PC-9 (cell line): ENCODE data around the gene PKLR. TPM values are rescaled to one million over a fixed set of nuclear protein-coding genes. Genes with fewer than 3 reads are reported as not detected.

ENCODE experiments used
- BruUV-seq: library from RNA; stranded (reverse); fragments of 400-500 nt; replicated peaks from 2 replicates; lab custom pipeline; 2021; lab: Mats Ljungman, UMichigan
- CTCF ChIA-PET: fragments of 300-600 bp; sonication (Branson Sonifier 250); formaldehyde crosslinking; loops from one replicate; lab custom pipeline; 2022; ENCODE audit warnings: antibody characterized with exemption; lab: Charles Lee
- POLR2A ChIA-PET: fragments of 300-600 bp; sonication (Branson Sonifier 250); formaldehyde crosslinking; loops from one replicate; lab custom pipeline; 2022; ENCODE audit warnings: antibody characterized with exemption; ENCODE audit not compliant: unreplicated experiment; lab: Charles Lee
- DNase-seq, 2 experiments: peaks; one replicate each; pipeline versions ENCODE4 v3.0.0 to v3.0.0-alpha.2; 2015 to 2022; ENCODE audit warnings: mixed read lengths in 1 of 2
- H2AFZ ChIP-seq: fragments of 200-600 bp; sonication (generic); 2 replicates; pipeline ENCODE4 v1.8.1; 2017; ENCODE audit warnings: antibody characterized with exemption
- H3F3A ChIP-seq: fragments of 200-600 bp; sonication (generic); 2 replicates; pipeline ENCODE4 v1.8.1; 2017; ENCODE audit warnings: antibody characterized with exemption, mild to moderate bottlenecking, low read depth; ENCODE audit not compliant: insufficient read depth
- H3K27ac ChIP-seq: fragments of 200-600 bp; sonication (generic); 2 replicates; pipeline ENCODE4 v1.6.1; 2016; ENCODE audit warnings: mixed run types
- H3K27me3 ChIP-seq: fragments of 200-600 bp; sonication (generic); 2 replicates; pipeline ENCODE4 v1.6.1; 2016; ENCODE audit warnings: low read depth, mixed run types; ENCODE audit not compliant: insufficient read depth
- H3K36me3 ChIP-seq: fragments of 200-600 bp; sonication (generic); 2 replicates; pipeline ENCODE4 v1.6.1; 2016; ENCODE audit warnings: low read depth, mixed run types
- H3K4me1 ChIP-seq: fragments of 200-600 bp; sonication (generic); replicated peaks from 2 replicates; pipeline ENCODE4 v1.6.1; 2016; ENCODE audit warnings: mixed run types; ENCODE audit not compliant: insufficient read depth
- H3K4me2 ChIP-seq: fragments of 200-600 bp; sonication (generic); 2 replicates; pipeline ENCODE4 v1.6.1; 2017; ENCODE audit warnings: mixed run types
- H3K4me3 ChIP-seq: fragments of 200-600 bp; sonication (generic); 2 replicates; pipeline ENCODE4 v1.6.1; 2016; ENCODE audit warnings: mixed run types
- H3K79me2 ChIP-seq: fragments of 200-600 bp; sonication (generic); 2 replicates; pipeline ENCODE4 v1.6.1; 2017; ENCODE audit warnings: low read depth, mixed run types
- H3K9me2 ChIP-seq: fragments of 200-600 bp; sonication (generic); 2 replicates; pipeline ENCODE4 v1.8.1; 2017; ENCODE audit warnings: mild to moderate bottlenecking; ENCODE audit not compliant: insufficient read depth
- H3K9me3 ChIP-seq: fragments of 200-600 bp; sonication (generic); 2 replicates; pipeline ENCODE4 v1.8.1; 2016; ENCODE audit warnings: low read depth; ENCODE audit not compliant: insufficient read depth
- H4K20me1 ChIP-seq: fragments of 200-600 bp; sonication (generic); 2 replicates; pipeline ENCODE4 v1.8.1; 2017; ENCODE audit not compliant: insufficient read depth
- CTCF ChIP-seq: fragments of 200-600 bp; sonication (generic); conservative IDR thresholded peaks from 2 replicates; pipeline ENCODE4 v1.6.1; 2017; ENCODE audit warnings: mixed run types, antibody characterized with exemption, mild to moderate bottlenecking, moderate library complexity
- EZH2 ChIP-seq: fragments of 200-600 bp; sonication (generic); IDR thresholded peaks from 2 replicates; pipeline ENCODE4 v1.8.0; 2017; ENCODE audit warnings: antibody characterized with exemption, low read depth
- intact Hi-C: fragments of 100-400 bp; cut with micrococcal nuclease; formaldehyde crosslinking; loops from one replicate; pipeline ENCODE4 v1.10.0; 2022; ENCODE audit not compliant: unreplicated experiment
- total RNA-seq: library from RNA; stranded (reverse); gene quantifications from 2 replicates; pipeline ENCODE4 v1.2.3, GENCODE V29; 2021

PKLR gene
- total RNA-seq, 1 experiment from 2014 or later: not detected

DNA sequence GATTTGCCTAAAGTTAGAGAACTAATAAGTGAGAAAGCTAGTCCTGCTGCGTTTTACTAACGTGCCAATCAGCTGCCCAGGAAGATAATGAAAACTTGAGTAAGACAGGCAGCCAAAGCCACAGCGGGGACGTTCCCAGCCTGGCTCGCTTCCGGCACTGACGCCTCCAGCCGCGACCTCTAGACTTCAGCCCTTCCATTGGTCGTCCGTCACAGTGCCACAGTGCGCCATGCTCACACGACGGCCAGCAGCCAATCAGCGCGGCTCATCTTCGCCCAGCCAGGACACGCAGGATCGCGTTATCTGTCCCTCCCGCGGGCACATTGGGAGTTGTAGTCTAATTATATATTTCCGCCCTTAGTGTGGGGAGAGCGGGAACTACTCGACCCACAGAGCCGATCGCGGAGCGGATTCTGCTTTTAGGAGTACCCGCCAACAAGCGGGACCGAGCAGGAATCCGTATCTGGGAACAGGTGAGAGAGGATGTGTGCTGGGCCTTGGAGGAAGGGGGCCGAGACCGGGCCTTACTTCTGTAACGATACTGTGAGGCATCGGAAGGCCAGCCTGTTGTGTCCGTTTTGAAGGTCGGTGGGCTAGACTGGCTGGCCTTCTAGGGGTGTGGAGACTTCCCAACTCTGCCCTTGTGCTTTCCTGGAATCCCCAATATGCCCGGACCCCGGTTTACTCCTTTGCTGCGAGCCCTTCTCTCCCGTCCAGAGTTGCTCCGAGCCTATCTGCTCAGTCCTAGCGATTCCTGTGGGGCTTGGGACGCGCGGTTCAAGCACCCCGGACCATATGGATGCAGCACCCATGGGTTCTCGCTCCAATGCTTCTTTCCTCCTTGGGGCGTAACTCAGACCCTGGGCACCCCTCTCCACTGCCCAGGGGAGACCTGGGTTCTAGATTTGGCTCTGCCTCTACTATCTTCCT lies 7.5 kb upstream of the PKLR start, which contains the start of gene FDPS:
Gene FDPS (plus strand): TSS at position 374 of the 930 bp plus-strand sequence. CDS start 924 bp downstream, outside the sequence.
- Histone ChIP-seq H4K20me1 (peaks cover 16% of the 10 kb centered on the region; the same call in 1 of the 2 replicates), H3K36me3 (peaks cover 4% of the 10 kb centered on the region), H2AFZ (peak within 1 kb of the TSS; percentile 73), H3K9me2 (0 out of 2 replicates have a peak, but pooled peaks cover 6% of the 10 kb centered on the region), H3K9me3 (no peaks in the 10 kb centered on the region), H3K27me3 (no peaks in the 10 kb centered on the region), H3K79me2 (peaks cover 44% of the 10 kb centered on the region), H3K4me3 (peak within 1 kb of the TSS; percentile 88), H3F3A (peaks cover 16% of the 10 kb centered on the region), H3K4me1 (peaks cover 26% of the 10 kb centered on the region), H3K27ac (peak within 1 kb of the TSS; percentile 91), H3K4me2 (peak within 1 kb of the TSS; percentile 91)
- CTCF ChIA-PET: interaction anchor here (0.5 kb wide), 1 partner anchor 169 kb away, joined by 3 read pairs; no protein-coding TSS in a partner anchor
- POLR2A ChIA-PET: interaction anchor here (0.5 to 1.4 kb wide), 6 partner anchors 15 to 1037 kb away, joined by 3 to 24 read pairs (median 8); partner anchors contain the start of gene CLK2
- no peak for TF ChIP-seq EZH2
- TF ChIP-seq CTCF: no peak
- DNase-seq: peak; percentile 97
- intact Hi-C loops: loop anchor here (1.0 to 5.0 kb wide), 3 partner anchors 15 to 46 kb away; partner anchors contain the start of genes CLK2 and SCAMP3
- TSS peak; percentile 79 for BruUV-seq

DNA sequence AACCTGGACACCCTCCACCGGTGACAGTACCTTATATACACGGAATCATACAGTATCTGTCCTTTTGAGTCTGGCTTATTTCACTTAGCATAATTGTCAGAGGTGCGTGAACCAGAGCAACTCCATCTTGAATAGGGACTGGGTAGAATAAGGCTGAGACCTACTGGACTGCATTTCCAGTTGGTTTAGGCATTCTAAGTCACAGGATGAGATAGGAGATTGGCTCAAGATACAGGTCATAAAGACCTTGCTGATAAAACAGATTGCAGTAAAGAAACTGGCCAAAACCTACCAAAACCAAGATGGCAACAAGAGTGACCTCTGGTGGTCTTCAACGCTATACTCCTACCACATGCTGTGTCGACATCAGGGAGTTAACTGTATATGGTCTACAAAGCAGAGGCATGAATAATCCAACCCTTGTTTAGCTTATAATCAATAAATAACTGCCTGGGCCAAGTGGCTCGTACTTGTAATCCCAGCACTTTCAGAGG lies 6.1 kb upstream of the PKLR start:
- H4K20me1 ChIP-seq: peaks cover 16% of the 10 kb centered on the region; the same call in 1 of the 2 replicates
- H3K36me3 ChIP-seq: no peaks in the 10 kb centered on the region; the same call in 1 of the 2 replicates
- no peak for DNase-seq
- H3K4me3 ChIP-seq: peak overlapping the region; percentile 88; the same call in 1 of the 2 replicates
- H3K9me2 ChIP-seq: 0 out of 2 replicates have a peak, but pooled peaks cover 6% of the 10 kb centered on the region
- H3K27me3 ChIP-seq: no peaks in the 10 kb centered on the region
- H3K4me2 ChIP-seq: peak overlapping the region; percentile 72
- peak overlapping the region; percentile 91 for H3K27ac ChIP-seq
- H3K79me2 ChIP-seq: peaks cover 35% of the 10 kb centered on the region
- ChIA-PET POLR2A (interaction anchor here (1.4 kb wide), 1 partner anchor 16 kb away, joined by 24 read pairs; no protein-coding TSS in a partner anchor), CTCF (interaction anchor here (0.6 to 0.9 kb wide), 3 partner anchors 36 to 700 kb away, joined by 3 to 6 read pairs (median 4); no protein-coding TSS in a partner anchor)
- BruUV-seq: no TSS peak
- TF ChIP-seq EZH2 (no peak), CTCF (no peak)
- intact Hi-C loops: loop anchor here (5.0 kb wide), 1 partner anchor 45 kb away; the partner anchor contains the start of gene SCAMP3
- no peaks in the 10 kb centered on the region for H3K9me3 ChIP-seq
- peaks cover 26% of the 10 kb centered on the region for H3K4me1 ChIP-seq
- peaks cover 16% of the 10 kb centered on the region for H3F3A ChIP-seq
- H2AFZ ChIP-seq: no peak overlapping the region

DNA sequence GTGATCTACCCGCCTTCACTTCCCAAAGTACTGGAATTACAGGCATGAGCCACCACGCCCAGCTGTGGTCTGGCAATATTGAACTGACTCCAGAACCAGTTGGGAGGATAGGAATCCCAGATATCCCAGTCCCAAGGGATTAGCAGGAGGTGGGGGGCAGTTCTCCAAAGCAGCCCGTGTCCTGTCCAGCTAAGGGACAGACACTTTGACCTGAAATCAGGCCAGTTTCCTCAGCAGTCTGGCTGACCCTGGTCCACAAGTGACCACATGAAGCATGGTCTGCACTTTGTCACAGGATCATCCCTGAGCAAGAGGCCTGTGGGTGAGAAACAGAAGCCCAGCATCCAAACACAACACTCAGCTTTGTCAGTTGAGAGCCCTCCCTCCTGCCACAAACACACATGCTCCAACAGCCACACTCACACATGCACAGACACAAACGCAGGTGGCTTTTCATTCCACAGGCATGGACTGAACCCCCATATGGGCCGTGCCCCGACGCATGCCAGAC lies 4.7 kb upstream of the PKLR start:
- H3K36me3 ChIP-seq: no peaks in the 10 kb centered on the region
- no TSS peak for BruUV-seq
- peaks cover 16% of the 10 kb centered on the region for H3F3A ChIP-seq
- intact Hi-C loops: loop anchor here (5.0 kb wide), 1 partner anchor 44 kb away; the partner anchor contains the start of gene SCAMP3
- TF ChIP-seq EZH2: no peak
- TF ChIP-seq CTCF: no peak
- no peak overlapping the region for H3K27ac ChIP-seq
- H2AFZ ChIP-seq: no peak overlapping the region
- H3K4me1 ChIP-seq: peaks cover 20% of the 10 kb centered on the region
- H3K27me3 ChIP-seq: no peaks in the 10 kb centered on the region
- H3K9me2 ChIP-seq: 0 out of 2 replicates have a peak, but pooled peaks cover 6% of the 10 kb centered on the region
- H4K20me1 ChIP-seq: peaks cover 11% of the 10 kb centered on the region; the same call in 1 of the 2 replicates
- DNase-seq: no peak
- no peaks in the 10 kb centered on the region for H3K9me3 ChIP-seq
- H3K4me3 ChIP-seq: no peak overlapping the region
- peaks cover 22% of the 10 kb centered on the region for H3K79me2 ChIP-seq
- POLR2A ChIA-PET: no interaction called here
- CTCF ChIA-PET: no interaction called here
- no peak overlapping the region for H3K4me2 ChIP-seq
